GM12878 (cell line): ENCODE measurements around the gene HP1BP3. TPM values are rescaled to one million over a fixed set of nuclear protein-coding genes. Genes with fewer than 3 reads are reported as not detected.

Experiments used
- E2F8 ChIP-seq: fragments of 450-650 bp; IDR thresholded peaks from 2 replicates; pipeline ENCODE4 v1.6.1; 2018; ENCODE audit warnings: mild to moderate bottlenecking, low read depth, moderate library complexity; ENCODE audit not compliant: partially characterized antibody
- GABPA ChIP-seq: IDR thresholded peaks from 2 replicates; pipeline ENCODE4 v1.6.1; 2014; ENCODE audit warnings: antibody characterized with exemption, low read depth, mild to moderate bottlenecking, inconsistent platforms
- HCFC1 ChIP-seq: fragments of 150-350 bp; IDR thresholded peaks from 2 replicates; pipeline ENCODE4 v1.6.1; 2014; ENCODE audit warnings: low read length
- HDGF ChIP-seq: fragments of 450-650 bp; IDR thresholded peaks from 2 replicates; pipeline ENCODE4 v1.6.1; 2016; ENCODE audit warnings: antibody characterized with exemption
- JUNB ChIP-seq: IDR thresholded peaks from 2 replicates; pipeline ENCODE4 v1.6.1; 2016; ENCODE audit warnings: antibody characterized with exemption, mild to moderate bottlenecking
- NKRF ChIP-seq: fragments of 450-650 bp; conservative IDR thresholded peaks from 2 replicates; pipeline ENCODE4 v1.6.1; 2017; ENCODE audit warnings: mild to moderate bottlenecking, moderate library complexity
- PRDM15 ChIP-seq: fragments of 450-650 bp; formaldehyde crosslinking; IDR thresholded peaks from 2 replicates; pipeline ENCODE4 v1.4.0; 2020; ENCODE audit warnings: mild to moderate bottlenecking, moderate library complexity
- RB1 ChIP-seq: fragments of 450-650 bp; formaldehyde crosslinking; IDR thresholded peaks from 2 replicates; pipeline ENCODE4 v1.6.1; 2017; ENCODE audit warnings: mild to moderate bottlenecking, borderline replicate concordance
- polyA plus RNA-seq, 11 experiments: library from polyadenylated mRNA; depleted of rRNA in 4 of 11; unstranded in 6 of 11; stranded (reverse) in 5 of 11; fragments of >200 nt; fragmentation: Nextera tagmentation in 4 of 11; fragmentation: Illumina TruSeq in 1 of 11; extraction: Ambion mirVana in 4 of 11; extraction: Trizol in 1 of 11; gene quantifications; 1 replicate in 1 of 11; 2 replicates in 10 of 11; pipeline versions ENCODE4 v1.2.1 to v1.2.3, GENCODE V29; 2011 to 2016; ENCODE audit warnings: inconsistent platforms in 2 of 11, missing spikeins in 2 of 11, low read depth in 1 of 11
- total RNA-seq, 4 experiments: library from RNA; depleted of rRNA in 3 of 4; stranded (reverse); fragments of >200 nt in 3 of 4; fragmentation: Illumina TruSeq in 1 of 4; extraction: Trizol in 1 of 4; gene quantifications; 2 replicates each; pipeline versions ENCODE4 v1.2.1 to v1.2.3, GENCODE V29; 2013 to 2021

Gene HP1BP3
- total and polyA plus RNA-seq, 10 of the 15 experiments (the other 5 are each of a cell fraction or from before 2014, with no cell fraction given) = 32.6 to 188 (median 133) TPM

GRCh38 chr1:20701847-20702246 lies 85.3 kb downstream of the HP1BP3 start (continued):
- TF ChIP-seq NKRF = no peak
- TF ChIP-seq PRDM15 = no peak
- no peak for TF ChIP-seq RB1
- no peak for TF ChIP-seq E2F8
- TF ChIP-seq HCFC1 = no peak
- TF ChIP-seq GABPA = no peak
- no peak for TF ChIP-seq HDGF
- no peak for TF ChIP-seq JUNB
